MM.1S (cell line): Measurements from ENCODE around the gene EFEMP2.
A peak's percentile ranks its signal among the peaks of the same experiment; 100 is the strongest.

Experiments
- DNase-seq: peaks from one replicate; pipeline ENCODE4 v3.0.0-alpha.2; 2015
- H2AFZ ChIP-seq: fragments of 300-600 bp; sonication (generic); 2 replicates; pipeline ENCODE4 v1.6.0; 2016; ENCODE audit warnings: antibody characterized with exemption, low read length
- H3F3A ChIP-seq: fragments of 300-600 bp; sonication (generic); 2 replicates; pipeline ENCODE4 v1.6.1; 2016; ENCODE audit warnings: mild to moderate bottlenecking, antibody characterized with exemption, low read length, moderate library complexity, mixed read lengths; ENCODE audit not compliant: insufficient read depth
- H3K27ac ChIP-seq: fragments of 300-600 bp; sonication (generic); 2 replicates; pipeline ENCODE4 v1.5.1; 2016; ENCODE audit warnings: mild to moderate bottlenecking, low read length
- H3K27me3 ChIP-seq: fragments of 300-600 bp; sonication (generic); replicated peaks from 2 replicates; pipeline ENCODE4 v1.6.0; 2016; ENCODE audit warnings: low read length; ENCODE audit not compliant: insufficient read depth
- H3K36me3 ChIP-seq: fragments of 300-600 bp; sonication (generic); replicated peaks from 2 replicates; pipeline ENCODE4 v1.6.1; 2016; ENCODE audit warnings: mild to moderate bottlenecking, low read length, mixed read lengths; ENCODE audit not compliant: insufficient read depth
- H3K4me1 ChIP-seq: fragments of 300-600 bp; sonication (generic); 2 replicates; pipeline ENCODE4 v1.6.1; 2016; ENCODE audit warnings: low read length, mixed read lengths
- H3K4me2 ChIP-seq: fragments of 300-600 bp; sonication (generic); 2 replicates; pipeline ENCODE4 v1.6.0; 2016; ENCODE audit warnings: low read depth, low read length
- H3K4me3 ChIP-seq: fragments of 300-600 bp; sonication (generic); 2 replicates; pipeline ENCODE4 v1.5.1; 2016; ENCODE audit warnings: low read length, mixed read lengths
- H3K79me2 ChIP-seq: fragments of 300-600 bp; sonication (generic); 2 replicates; pipeline ENCODE4 v1.6.1; 2016; ENCODE audit warnings: mixed run types, low read length, mixed read lengths
- H3K9ac ChIP-seq: fragments of 300-600 bp; sonication (generic); 2 replicates; pipeline ENCODE4 v1.6.1; 2016; ENCODE audit warnings: low read length, mixed read lengths
- H3K9me2 ChIP-seq: fragments of 300-600 bp; sonication (generic); replicated peaks from 2 replicates; pipeline ENCODE4 v1.6.1; 2016; ENCODE audit warnings: mild to moderate bottlenecking, low read length, mixed read lengths; ENCODE audit not compliant: insufficient read depth
- H3K9me3 ChIP-seq: fragments of 300-600 bp; sonication (generic); replicated peaks from 2 replicates; pipeline ENCODE4 v1.6.1; 2016; ENCODE audit warnings: mild to moderate bottlenecking, low read length, mixed read lengths; ENCODE audit not compliant: insufficient read depth
- H4K20me1 ChIP-seq: fragments of 300-600 bp; sonication (generic); 2 replicates; pipeline ENCODE4 v1.6.1; 2016; ENCODE audit warnings: mild to moderate bottlenecking, low read length, moderate library complexity, mixed read lengths; ENCODE audit not compliant: insufficient read depth
- EZH2 ChIP-seq: fragments of 300-600 bp; sonication (generic); optimal IDR thresholded peaks from 2 replicates; pipeline ENCODE3; 2017; ENCODE audit warnings: low read depth, mild to moderate bottlenecking, antibody characterized with exemption, low read length, mixed read lengths
- EZH2phosphoT487 ChIP-seq: fragments of 300-600 bp; sonication (generic); IDR thresholded peaks from 2 replicates; pipeline ENCODE4 v1.6.1; 2018; ENCODE audit warnings: antibody characterized with exemption, low read length
- TF ChIP-seq, protein P1 (sequence below): fragments of 300-600 bp; sonication (generic); IDR thresholded peaks from 2 replicates; pipeline ENCODE4 v1.5.1; 2016; ENCODE audit warnings: antibody characterized with exemption, low read length, mixed read lengths

The EFEMP2 gene

GRCh38 chr11:65860278-65861164, 12.1 kb downstream of the EFEMP2 start, which contains the start of gene MUS81:
Gene MUS81, plus strand, starts transcription at chr11:65860433. Its CDS starts 321 bp downstream, at chr11:65860754.
- H3K9ac ChIP-seq: peak within 1 kb of the TSS; percentile 93
- peaks cover 52% of the 10 kb centered on the region for H3K79me2 ChIP-seq
- H4K20me1 ChIP-seq: peaks cover 13% of the 10 kb centered on the region
- DNase-seq: peak; percentile 96
- no peaks in the 10 kb centered on the region for H3K9me3 ChIP-seq
- H3K4me3 ChIP-seq: peak within 1 kb of the TSS; percentile 99
- peaks cover 16% of the 10 kb centered on the region for H3K4me1 ChIP-seq
- H3K36me3 ChIP-seq: peaks cover 11% of the 10 kb centered on the region
- TF ChIP-seq EZH2phosphoT487: no peak
- no peak for TF ChIP-seq EZH2
- TF ChIP-seq, protein P1, sequence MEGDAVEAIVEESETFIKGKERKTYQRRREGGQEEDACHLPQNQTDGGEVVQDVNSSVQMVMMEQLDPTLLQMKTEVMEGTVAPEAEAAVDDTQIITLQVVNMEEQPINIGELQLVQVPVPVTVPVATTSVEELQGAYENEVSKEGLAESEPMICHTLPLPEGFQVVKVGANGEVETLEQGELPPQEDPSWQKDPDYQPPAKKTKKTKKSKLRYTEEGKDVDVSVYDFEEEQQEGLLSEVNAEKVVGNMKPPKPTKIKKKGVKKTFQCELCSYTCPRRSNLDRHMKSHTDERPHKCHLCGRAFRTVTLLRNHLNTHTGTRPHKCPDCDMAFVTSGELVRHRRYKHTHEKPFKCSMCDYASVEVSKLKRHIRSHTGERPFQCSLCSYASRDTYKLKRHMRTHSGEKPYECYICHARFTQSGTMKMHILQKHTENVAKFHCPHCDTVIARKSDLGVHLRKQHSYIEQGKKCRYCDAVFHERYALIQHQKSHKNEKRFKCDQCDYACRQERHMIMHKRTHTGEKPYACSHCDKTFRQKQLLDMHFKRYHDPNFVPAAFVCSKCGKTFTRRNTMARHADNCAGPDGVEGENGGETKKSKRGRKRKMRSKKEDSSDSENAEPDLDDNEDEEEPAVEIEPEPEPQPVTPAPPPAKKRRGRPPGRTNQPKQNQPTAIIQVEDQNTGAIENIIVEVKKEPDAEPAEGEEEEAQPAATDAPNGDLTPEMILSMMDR: peak; percentile 90
- peak within 1 kb of the TSS; percentile 96 for H3K4me2 ChIP-seq
- no peaks in the 10 kb centered on the region for H3K9me2 ChIP-seq
- peak within 1 kb of the TSS; percentile 90 for H2AFZ ChIP-seq
- H3K27ac ChIP-seq: peak within 1 kb of the TSS; percentile 86
- H3F3A ChIP-seq: peaks cover 40% of the 10 kb centered on the region
- no peaks in the 10 kb centered on the region for H3K27me3 ChIP-seq

DNA sequence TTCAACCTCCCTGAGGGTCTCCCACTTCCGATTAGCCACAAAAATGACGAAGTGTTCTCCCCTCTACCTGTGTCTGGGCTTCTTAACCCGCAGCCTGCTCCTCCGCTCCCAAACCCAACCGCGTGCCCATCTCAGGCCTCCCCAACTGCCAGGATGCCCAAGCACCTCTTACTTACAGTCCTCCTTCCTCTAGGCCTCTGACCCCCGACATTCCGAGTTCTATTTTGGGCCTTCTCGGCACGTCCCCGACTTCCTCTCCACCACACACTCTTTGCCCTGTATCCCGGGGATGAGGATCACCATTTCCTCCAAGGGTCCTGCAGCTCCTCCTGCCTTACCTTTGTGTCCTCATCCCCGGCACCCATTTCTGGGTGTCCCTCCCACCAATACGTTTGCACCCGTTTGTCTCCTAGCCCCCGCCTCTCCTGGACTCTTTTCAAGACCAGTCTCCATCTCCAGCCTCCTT, 12.8 kb downstream of the EFEMP2 start:
- H3K9me3 ChIP-seq: no peaks in the 10 kb centered on the region
- peak overlapping the region; percentile 96 for H3K4me2 ChIP-seq
- H2AFZ ChIP-seq: peak overlapping the region; percentile 67
- peaks cover 20% of the 10 kb centered on the region for H4K20me1 ChIP-seq
- H3K27ac ChIP-seq: peak overlapping the region; percentile 86
- H3K27me3 ChIP-seq: no peaks in the 10 kb centered on the region
- H3K9me2 ChIP-seq: no peaks in the 10 kb centered on the region
- peak overlapping the region; percentile 93 for H3K9ac ChIP-seq
- TF ChIP-seq EZH2phosphoT487 (no peak), EZH2 (no peak)
- TF ChIP-seq, protein P1: no peak
- H3K4me1 ChIP-seq: peaks cover 16% of the 10 kb centered on the region
- H3F3A ChIP-seq: peaks cover 42% of the 10 kb centered on the region
- H3K79me2 ChIP-seq: peaks cover 59% of the 10 kb centered on the region
- H3K4me3 ChIP-seq: peak overlapping the region; percentile 99
- peaks cover 17% of the 10 kb centered on the region for H3K36me3 ChIP-seq
- peak; percentile 55 for DNase-seq

DNA sequence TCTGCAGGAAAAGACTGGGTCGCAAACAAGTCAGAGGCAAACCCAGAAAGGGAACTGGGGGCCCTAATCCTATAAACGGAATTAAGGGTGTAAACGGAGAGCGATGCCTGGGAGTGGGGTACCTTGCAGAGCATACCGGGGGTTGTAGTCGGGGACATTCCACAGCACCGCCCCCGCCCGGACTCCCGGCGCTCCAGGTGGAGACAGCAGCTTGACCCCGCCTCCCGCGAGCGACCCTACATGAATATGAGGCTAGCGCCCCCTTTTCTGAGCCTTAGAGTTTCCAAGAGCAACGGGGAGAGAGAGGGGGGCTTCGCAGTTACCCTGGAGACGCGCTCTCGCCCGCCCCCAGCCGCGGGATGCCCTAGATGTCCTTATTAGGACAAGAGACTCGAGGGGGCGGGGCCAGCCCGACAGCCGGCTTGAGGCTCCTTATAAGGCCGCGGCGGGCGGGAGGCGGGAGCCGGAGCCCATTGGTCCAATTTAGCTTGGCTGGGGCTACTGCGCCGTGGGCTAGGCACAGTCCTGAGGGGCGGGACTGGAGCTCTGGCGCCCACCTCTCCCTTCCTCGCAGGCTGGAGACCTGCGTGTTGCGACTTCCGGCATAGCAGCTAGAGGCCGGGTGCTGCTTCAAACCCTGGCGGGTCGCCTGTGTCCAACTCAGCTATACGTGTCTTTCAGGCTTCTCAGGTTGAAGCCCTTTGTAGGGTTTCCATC, 13.3 kb downstream of the EFEMP2 start:
- H3F3A ChIP-seq: peaks cover 47% of the 10 kb centered on the region
- peaks cover 25% of the 10 kb centered on the region for H4K20me1 ChIP-seq
- peaks cover 65% of the 10 kb centered on the region for H3K79me2 ChIP-seq
- TF ChIP-seq, protein P1: peak; percentile 12; the same call in 1 of the 2 replicates
- no peak for TF ChIP-seq EZH2
- peak overlapping the region; percentile 99 for H3K4me3 ChIP-seq
- H3K9me2 ChIP-seq: no peaks in the 10 kb centered on the region
- peak overlapping the region; percentile 93 for H3K9ac ChIP-seq
- H3K27me3 ChIP-seq: no peaks in the 10 kb centered on the region
- H3K4me2 ChIP-seq: peak overlapping the region; percentile 96
- H3K27ac ChIP-seq: peak overlapping the region; percentile 86
- no peaks in the 10 kb centered on the region for H3K9me3 ChIP-seq
- H3K36me3 ChIP-seq: peaks cover 23% of the 10 kb centered on the region
- DNase-seq: peak; percentile 99
- peak overlapping the region; percentile 90 for H2AFZ ChIP-seq
- H3K4me1 ChIP-seq: peaks cover 16% of the 10 kb centered on the region
